Measurements from ENCODE around the gene GRM5. TPM values are rescaled to one million over a fixed set of nuclear protein-coding genes. Genes with fewer than 3 reads are reported as not detected.

Gene GRM5
- total RNA-seq, 4 donors from 2014 or later, result not detected

- TF ChIP-seq CTCF (IDR thresholded peaks at IDR 0.05) (no peak), EP300 (IDR thresholded peaks at IDR 0.05; ENCODE audit: low read depth) (no peak), POLR2A (IDR thresholded peaks at IDR 0.05) (no peak), POLR2AphosphoS5 (IDR thresholded peaks at IDR 0.05) (no peak)
- in situ Hi-C loops (cut with MboI; ENCODE audit: low pct_ligation_motif_present in 1 of 4, low pct_unique_long_range_greater_than_20kb in 1 of 4, low sequenced_read_pairs in 3 of 4), result no loop called here
- Histone ChIP-seq H3K9me3 (no peaks in the 10 kb centered on the region), H3K4me3 (no peak overlapping the region), H3K27me3 (no peaks in the 10 kb centered on the region), H3K36me3 (no peaks in the 10 kb centered on the region), H3K27ac (no peak overlapping the region), H3K4me1 (no peaks in the 10 kb centered on the region)
- no peak for DNase-seq
- intact Hi-C loops (cut with DNase I; ENCODE audit: low total_unique reads), result no loop called here
Measured at GRCh38 chr11:88520391-88520790, 545.4 kb downstream of the GRM5 start.

- H3K27me3 ChIP-seq, result peaks cover 17% of the 10 kb centered on the region
- H3K27ac ChIP-seq, result no peak overlapping the region
- intact Hi-C loops (cut with DNase I; ENCODE audit: low total_unique reads) (no loop called here), in situ Hi-C loops (cut with MboI; ENCODE audit: low pct_ligation_motif_present in 1 of 4, low pct_unique_long_range_greater_than_20kb in 1 of 4, low sequenced_read_pairs in 3 of 4) (no loop called here)
- TF ChIP-seq POLR2A (IDR thresholded peaks at IDR 0.05) (no peak), EP300 (IDR thresholded peaks at IDR 0.05; ENCODE audit: low read depth) (no peak), CTCF (IDR thresholded peaks at IDR 0.05) (no peak), POLR2AphosphoS5 (IDR thresholded peaks at IDR 0.05) (no peak)
- no peaks in the 10 kb centered on the region for H3K9me3 ChIP-seq
- no peaks in the 10 kb centered on the region for H3K4me1 ChIP-seq
- no peak for DNase-seq
- WGBS, 2 donors (ENCODE audit: low coverage in 1 of 2), result 83% methylated on average over 1 to 4 of the region's 4 CpGs
- H3K36me3 ChIP-seq, result no peaks in the 10 kb centered on the region
- no peak overlapping the region for H3K4me3 ChIP-seq
Measured at GRCh38 chr11:88515002-88515401, 550.8 kb downstream of the GRM5 start.

GRCh38 chr11:88511006-88511405, 554.8 kb downstream of the GRM5 start:
- TF ChIP-seq CTCF (IDR thresholded peaks at IDR 0.05), result no peak
- TF ChIP-seq EP300 (IDR thresholded peaks at IDR 0.05; ENCODE audit: low read depth), result no peak
- TF ChIP-seq POLR2A (IDR thresholded peaks at IDR 0.05), result no peak
- TF ChIP-seq POLR2AphosphoS5 (IDR thresholded peaks at IDR 0.05), result no peak
- no peaks in the 10 kb centered on the region for H3K9me3 ChIP-seq
- no peak overlapping the region for H3K27ac ChIP-seq
- in situ Hi-C loops (cut with MboI; ENCODE audit: low pct_ligation_motif_present in 1 of 4, low pct_unique_long_range_greater_than_20kb in 1 of 4, low sequenced_read_pairs in 3 of 4) (no loop called here), intact Hi-C loops (cut with DNase I; ENCODE audit: low total_unique reads) (no loop called here)
- peaks cover 0 to 14% (median 12%) of the 10 kb centered on the region in 4 donors for H3K4me1 ChIP-seq
- DNase-seq, result no peak
- peaks cover 55% of the 10 kb centered on the region for H3K27me3 ChIP-seq
- 68 to 100% methylated on average over 1 of the region's 1 CpG for WGBS, 2 donors (ENCODE audit: low coverage in 1 of 2)
- H3K36me3 ChIP-seq, result no peaks in the 10 kb centered on the region
- no peak overlapping the region for H3K4me3 ChIP-seq

- Histone ChIP-seq H3K4me3 (peak overlapping the region; percentile 6 to 48 (median 26)), H3K27ac (no peak overlapping the region), H3K27me3 (peaks cover 55% of the 10 kb centered on the region), H3K36me3 (no peaks in the 10 kb centered on the region), H3K4me1 (peaks cover 0 to 14% (median 12%) of the 10 kb centered on the region in 4 donors), H3K9me3 (no peaks in the 10 kb centered on the region)
- DNase-seq, result peak; percentile 10
- WGBS, 2 donors (ENCODE audit: low coverage in 1 of 2), result 10 to 18% methylated on average over 2 to 70 of the region's 84 CpGs
- in situ Hi-C loops (cut with MboI; ENCODE audit: low pct_ligation_motif_present in 1 of 4, low pct_unique_long_range_greater_than_20kb in 1 of 4, low sequenced_read_pairs in 3 of 4) (no loop called here), intact Hi-C loops (cut with DNase I; ENCODE audit: low total_unique reads) (no loop called here)
- TF ChIP-seq EP300 (IDR thresholded peaks at IDR 0.05; ENCODE audit: low read depth) (no peak), POLR2A (IDR thresholded peaks at IDR 0.05) (no peak), POLR2AphosphoS5 (IDR thresholded peaks at IDR 0.05) (no peak), CTCF (IDR thresholded peaks at IDR 0.05) (no peak)
Measured at GRCh38 chr11:88508759-88509581, 556.8 kb downstream of the GRM5 start.

Measured in transverse colon (tissue), 4 donors.